Loucy (cell line): ENCODE results near the gene UNC5C.

ENCODE experiments used
- H2AFZ ChIP-seq: fragments of 200-600 bp; sonication (generic); 2 replicates; pipeline ENCODE4 v1.6.0; 2016; ENCODE audit warnings: antibody characterized with exemption, mild to moderate bottlenecking, low read length, moderate library complexity
- H3F3A ChIP-seq: fragments of 200-600 bp; 2 replicates; pipeline ENCODE4 v1.6.0; 2016; ENCODE audit warnings: antibody characterized with exemption, low read depth, mild to moderate bottlenecking
- H3K27me3 ChIP-seq: fragments of 200-600 bp; sonication (generic); 2 replicates; pipeline ENCODE4 v1.6.1; 2014; ENCODE audit warnings: low read length, mild to moderate bottlenecking; ENCODE audit not compliant: insufficient read depth, poor library complexity, severe bottlenecking
- H3K36me3 ChIP-seq: fragments of 200-600 bp; sonication (generic); 2 replicates; pipeline ENCODE4 v1.6.1; 2016; ENCODE audit warnings: low read length; ENCODE audit not compliant: insufficient read depth
- H3K4me1 ChIP-seq: fragments of 200-600 bp; sonication (generic); 2 replicates; pipeline ENCODE4 v1.5.1; 2014; ENCODE audit warnings: low read length, mild to moderate bottlenecking; ENCODE audit not compliant: insufficient read depth, poor library complexity, severe bottlenecking
- H3K4me2 ChIP-seq: fragments of 200-600 bp; sonication (generic); 2 replicates; pipeline ENCODE4 v1.6.0; 2014; ENCODE audit warnings: antibody characterized with exemption, low read length, low read depth, mild to moderate bottlenecking; ENCODE audit not compliant: poor library complexity, severe bottlenecking
- H3K4me3 ChIP-seq: fragments of 200-600 bp; sonication (generic); 2 replicates; pipeline ENCODE4 v1.5.1; 2014; ENCODE audit warnings: low read length, mild to moderate bottlenecking, mixed read lengths; ENCODE audit not compliant: poor library complexity, severe bottlenecking
- H3K79me2 ChIP-seq: fragments of 200-600 bp; sonication (generic); 2 replicates; pipeline ENCODE4 v1.6.1; 2014; ENCODE audit warnings: low read length; ENCODE audit not compliant: insufficient read depth
- H3K9ac ChIP-seq: fragments of 200-600 bp; sonication (generic); 2 replicates; pipeline ENCODE4 v1.6.0; 2014; ENCODE audit warnings: mild to moderate bottlenecking, low read depth, low read length, moderate library complexity; ENCODE audit not compliant: poor library complexity, severe bottlenecking
- H3K9me2 ChIP-seq: fragments of 200-600 bp; sonication (generic); replicated peaks from 2 replicates; pipeline ENCODE4 v1.6.1; 2016; ENCODE audit warnings: low read depth, low read length, mixed read lengths
- H3K9me3 ChIP-seq: fragments of 200-600 bp; sonication (generic); 2 replicates; pipeline ENCODE4 v1.6.1; 2014; ENCODE audit warnings: mild to moderate bottlenecking, antibody characterized with exemption, low read length, low read depth; ENCODE audit not compliant: insufficient read depth
- H4K20me1 ChIP-seq: fragments of 200-600 bp; sonication (generic); 2 replicates; pipeline ENCODE4 v1.6.0; 2014; ENCODE audit warnings: antibody characterized with exemption, low read length, mild to moderate bottlenecking; ENCODE audit not compliant: insufficient read depth, poor library complexity, severe bottlenecking
- CTCF ChIP-seq: fragments of 200-600 bp; sonication (generic); conservative IDR thresholded peaks from 2 replicates; pipeline ENCODE4 v1.5.1; 2014; ENCODE audit warnings: mild to moderate bottlenecking, antibody characterized with exemption, low read length
- EZH2phosphoT487 ChIP-seq: fragments of 200-600 bp; IDR thresholded peaks from 2 replicates; pipeline ENCODE4 v1.6.1; 2018; ENCODE audit warnings: antibody characterized with exemption, mild to moderate bottlenecking, moderate library complexity, borderline replicate concordance

Gene UNC5C

DNA sequence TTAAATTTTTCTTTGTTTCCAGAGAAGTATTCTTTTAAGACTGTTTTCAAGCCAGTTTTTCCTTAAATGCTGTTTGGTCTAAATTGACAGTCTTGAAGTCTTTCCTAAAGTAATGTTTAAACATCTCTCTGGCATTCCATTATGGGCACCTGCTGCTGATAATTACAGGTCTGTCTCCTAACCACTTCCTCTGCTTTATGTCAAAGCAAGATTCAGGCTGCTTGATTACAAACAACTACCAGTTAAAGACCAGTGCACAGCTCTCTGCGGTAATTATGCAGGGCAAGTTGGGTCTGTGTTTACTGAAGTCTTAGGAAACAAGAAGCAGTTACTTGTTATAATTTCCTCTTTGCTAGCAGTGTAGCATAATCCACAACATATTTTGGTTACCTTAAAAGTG lies 17.6 kb downstream of the UNC5C start:
- H4K20me1 ChIP-seq, result no peaks in the 10 kb centered on the region
- no peaks in the 10 kb centered on the region for H3K36me3 ChIP-seq
- TF ChIP-seq EZH2phosphoT487, result no peak
- no peak for TF ChIP-seq CTCF

DNA sequence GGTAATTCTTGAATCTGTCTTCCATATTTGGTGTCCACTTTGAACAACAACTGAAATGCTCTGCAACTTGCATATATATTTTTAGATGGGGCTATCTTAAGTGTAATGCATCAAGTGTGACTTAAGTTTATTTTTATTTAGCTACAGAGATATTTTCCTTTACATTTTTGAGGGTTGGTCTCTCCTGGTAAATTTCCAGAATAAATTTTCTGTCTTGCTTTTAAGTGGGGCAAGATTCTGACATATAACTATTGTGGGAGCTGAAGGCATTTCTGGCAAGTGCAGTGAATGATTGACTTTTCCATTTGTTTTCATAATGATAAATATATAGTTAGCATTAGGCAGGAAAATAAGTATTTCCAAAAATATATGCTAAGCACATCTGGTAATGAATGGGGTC lies 18.8 kb downstream of the UNC5C start:
- no peaks in the 10 kb centered on the region for H4K20me1 ChIP-seq
- no peaks in the 10 kb centered on the region for H3F3A ChIP-seq
- H3K4me1 ChIP-seq, result peaks cover 35% of the 10 kb centered on the region
- H3K4me3 ChIP-seq, result no peak overlapping the region
- H3K9me2 ChIP-seq, result no peaks in the 10 kb centered on the region
- no peaks in the 10 kb centered on the region for H3K36me3 ChIP-seq
- H3K27me3 ChIP-seq, result no peaks in the 10 kb centered on the region
- no peak overlapping the region for H2AFZ ChIP-seq
- H3K4me2 ChIP-seq, result peak overlapping the region; percentile 67
- H3K79me2 ChIP-seq, result no peaks in the 10 kb centered on the region
- TF ChIP-seq CTCF, result no peak
- no peak for TF ChIP-seq EZH2phosphoT487
- H3K9me3 ChIP-seq, result no peaks in the 10 kb centered on the region
- peak overlapping the region; percentile 9 for H3K9ac ChIP-seq

More for the DNA sequence above, 17.6 kb downstream of the UNC5C start:
- Histone ChIP-seq H3K27me3 (no peaks in the 10 kb centered on the region), H3K79me2 (no peaks in the 10 kb centered on the region), H3K4me3 (peak overlapping the region; percentile 35), H3F3A (no peaks in the 10 kb centered on the region), H3K4me1 (peaks cover 35% of the 10 kb centered on the region), H3K9me2 (no peaks in the 10 kb centered on the region), H3K4me2 (peak overlapping the region; percentile 67), H3K9me3 (no peaks in the 10 kb centered on the region), H2AFZ (no peak overlapping the region), H3K9ac (peak overlapping the region; percentile 44)

DNA sequence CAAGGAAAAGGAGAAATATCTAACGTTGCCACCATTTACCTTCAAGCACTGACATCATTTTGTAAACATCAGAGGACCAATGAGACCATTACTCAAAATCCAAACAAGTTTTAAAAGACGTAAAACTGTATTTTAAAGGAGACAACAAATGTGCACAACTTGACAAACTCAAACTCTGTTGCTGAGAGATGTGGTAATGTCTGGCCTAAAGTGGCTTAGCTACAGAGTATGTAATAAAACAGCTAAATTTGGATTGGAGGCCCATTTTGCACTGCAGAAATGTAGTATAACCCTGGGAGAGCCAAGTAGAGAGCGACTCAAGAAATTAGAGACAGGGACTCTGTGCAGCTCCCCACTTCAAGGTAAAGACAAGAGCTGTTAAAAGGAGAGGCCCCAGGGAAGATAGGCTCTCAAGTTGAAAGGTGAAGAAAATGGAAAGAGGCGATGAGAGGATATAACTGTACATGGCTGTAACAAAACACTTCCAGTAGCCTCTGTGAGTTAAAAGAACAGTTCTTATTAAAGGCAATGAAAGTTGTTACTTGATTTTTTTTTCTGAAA lies 20.3 kb downstream of the UNC5C start:
- no peak overlapping the region for H3K4me2 ChIP-seq
- no peak overlapping the region for H3K4me3 ChIP-seq
- TF ChIP-seq EZH2phosphoT487, result no peak
- no peak for TF ChIP-seq CTCF
- H3F3A ChIP-seq, result no peaks in the 10 kb centered on the region
- no peaks in the 10 kb centered on the region for H3K9me2 ChIP-seq
- no peaks in the 10 kb centered on the region for H3K79me2 ChIP-seq
- no peaks in the 10 kb centered on the region for H3K27me3 ChIP-seq
- H4K20me1 ChIP-seq, result no peaks in the 10 kb centered on the region
- no peak overlapping the region for H3K9ac ChIP-seq
- no peaks in the 10 kb centered on the region for H3K9me3 ChIP-seq
- H3K4me1 ChIP-seq, result peaks cover 29% of the 10 kb centered on the region
- no peaks in the 10 kb centered on the region for H3K36me3 ChIP-seq
- H2AFZ ChIP-seq, result peak overlapping the region; percentile 53
